Vagina (tissue), 2 donors: ENCODE results near the gene SHROOM2. TPM values are rescaled to one million over a fixed set of nuclear protein-coding genes. Genes with fewer than 3 reads are reported as not detected.

Experiments used
- DNase-seq, 2 donors: peaks; one replicate each; pipeline ENCODE4 v3.0.0-alpha.2; 2017; ENCODE audit errors: extremely low spot score in 2 of 2
- H3K27ac ChIP-seq: fragments of 200-600 bp; sonication (generic); one replicate; pipeline ENCODE4 v1.5.1; 2019
- H3K27me3 ChIP-seq: fragments of 200-600 bp; sonication (generic); one replicate; pipeline ENCODE4 v1.5.1; 2019
- H3K36me3 ChIP-seq, 2 donors: fragments of 200-600 bp; sonication (generic); one replicate each; pipeline ENCODE4 v1.5.1; 2017 to 2019
- H3K4me1 ChIP-seq: fragments of 200-600 bp; sonication (generic); one replicate; pipeline ENCODE4 v1.5.1; 2019
- H3K4me3 ChIP-seq, 2 donors: fragments of 200-600 bp; sonication (generic); 1 replicate in 1 of 2; 2 replicates in 1 of 2; pipeline ENCODE4 v1.5.1; 2016 to 2019
- H3K9me3 ChIP-seq: fragments of 200-600 bp; sonication (generic); one replicate; pipeline ENCODE4 v1.5.1; 2019
- CTCF ChIP-seq, 3 experiments: fragments of 450-650 bp in 2 of 3; fragments of 200-600 bp in 1 of 3; sonication (generic) in 1 of 3; IDR thresholded peaks; one replicate each; pipeline ENCODE4 v1.5.1; 2017 to 2019; ENCODE audit warnings: antibody characterized with exemption in 3 of 3, mild to moderate bottlenecking in 2 of 3, moderate library complexity in 2 of 3
- POLR2A ChIP-seq, 2 donors: fragments of 450-650 bp; IDR thresholded peaks; one replicate each; pipeline ENCODE4 v1.6.1; 2017; ENCODE audit warnings: antibody characterized with exemption in 2 of 2, mild to moderate bottlenecking in 2 of 2, moderate library complexity in 2 of 2
- POLR2AphosphoS5 ChIP-seq, 2 donors: sonication (generic); formaldehyde crosslinking; IDR thresholded peaks; one replicate each; pipeline ENCODE4 v1.9.0; 2017; ENCODE audit warnings: antibody characterized with exemption in 2 of 2, mild to moderate bottlenecking in 2 of 2, low read depth in 1 of 2; ENCODE audit not compliant: insufficient read depth in 1 of 2
- intact Hi-C: fragments of 100-400 bp; cut with DNase I; formaldehyde crosslinking; loops from one replicate; pipeline ENCODE4 v1.15.1; 2023
- total RNA-seq: library from RNA; depleted of rRNA; stranded (reverse); fragments of >200 nt; gene quantifications from one replicate; pipeline ENCODE4 v1.2.3, GENCODE V29; 2016

SHROOM2 gene
- total RNA-seq, 1 donor from 2014 or later = 8.8 TPM

- TF ChIP-seq CTCF (IDR thresholded peaks at IDR 0.05) = no peak
- no peak for TF ChIP-seq POLR2AphosphoS5 (IDR thresholded peaks at IDR 0.05; ENCODE audit: insufficient read depth in 1 of 2, low read depth in 1 of 2)
- no peak for TF ChIP-seq POLR2A (IDR thresholded peaks at IDR 0.05)
- intact Hi-C loops = no loop called here
- no peaks in the 10 kb centered on the region for H3K9me3 ChIP-seq
Observed at GRCh38 chrX:9880237-9880636, 94.0 kb downstream of the SHROOM2 start.

GRCh38 chrX:9880870-9881269, 94.6 kb downstream of the SHROOM2 start:
- H3K9me3 ChIP-seq = no peaks in the 10 kb centered on the region
- DNase-seq = no peak
- H3K4me1 ChIP-seq = no peaks in the 10 kb centered on the region
- H3K4me3 ChIP-seq = no peak overlapping the region
- H3K36me3 ChIP-seq = no peaks in the 10 kb centered on the region
- no peak for TF ChIP-seq POLR2A (IDR thresholded peaks at IDR 0.05)
- no peak for TF ChIP-seq CTCF (IDR thresholded peaks at IDR 0.05)
- TF ChIP-seq POLR2AphosphoS5 (IDR thresholded peaks at IDR 0.05; ENCODE audit: insufficient read depth in 1 of 2, low read depth in 1 of 2) = no peak
- H3K27ac ChIP-seq = no peak overlapping the region
- intact Hi-C loops = no loop called here
- H3K27me3 ChIP-seq = no peaks in the 10 kb centered on the region

More at GRCh38 chrX:9880237-9880636, 94.0 kb downstream of the SHROOM2 start:
- no peaks in the 10 kb centered on the region for H3K36me3 ChIP-seq
- H3K27ac ChIP-seq = no peak overlapping the region
- no peaks in the 10 kb centered on the region for H3K4me1 ChIP-seq
- no peaks in the 10 kb centered on the region for H3K27me3 ChIP-seq
- DNase-seq = no peak
- H3K4me3 ChIP-seq = no peak overlapping the region

- Histone ChIP-seq H3K36me3 (no peaks in the 10 kb centered on the region), H3K4me3 (no peak overlapping the region), H3K9me3 (no peaks in the 10 kb centered on the region), H3K27ac (no peak overlapping the region), H3K4me1 (no peaks in the 10 kb centered on the region), H3K27me3 (no peaks in the 10 kb centered on the region)
- intact Hi-C loops = no loop called here
- TF ChIP-seq POLR2A (IDR thresholded peaks at IDR 0.05) = no peak
- TF ChIP-seq CTCF (IDR thresholded peaks at IDR 0.05) = no peak
- TF ChIP-seq POLR2AphosphoS5 (IDR thresholded peaks at IDR 0.05; ENCODE audit: insufficient read depth in 1 of 2, low read depth in 1 of 2) = no peak
- no peak for DNase-seq
Observed at GRCh38 chrX:9882669-9883446, 96.6 kb downstream of the SHROOM2 start.

- Histone ChIP-seq H3K27me3 (no peaks in the 10 kb centered on the region), H3K9me3 (no peaks in the 10 kb centered on the region), H3K4me1 (no peaks in the 10 kb centered on the region), H3K36me3 (no peaks in the 10 kb centered on the region), H3K27ac (no peak overlapping the region), H3K4me3 (no peak overlapping the region)
- intact Hi-C loops = no loop called here
- no peak for DNase-seq
- TF ChIP-seq CTCF (IDR thresholded peaks at IDR 0.05) (no peak), POLR2A (IDR thresholded peaks at IDR 0.05) (no peak), POLR2AphosphoS5 (IDR thresholded peaks at IDR 0.05; ENCODE audit: insufficient read depth in 1 of 2, low read depth in 1 of 2) (no peak)
Observed at GRCh38 chrX:9884031-9884779, 98.0 kb downstream of the SHROOM2 start.

- H3K27ac ChIP-seq = no peak overlapping the region
- no peak for DNase-seq
- H3K4me1 ChIP-seq = no peaks in the 10 kb centered on the region
- no peaks in the 10 kb centered on the region for H3K27me3 ChIP-seq
- TF ChIP-seq POLR2A (IDR thresholded peaks at IDR 0.05) = no peak
- TF ChIP-seq POLR2AphosphoS5 (IDR thresholded peaks at IDR 0.05; ENCODE audit: insufficient read depth in 1 of 2, low read depth in 1 of 2) = no peak
- peak in 1 of 3 experiments; percentile 31 for TF ChIP-seq CTCF (IDR thresholded peaks at IDR 0.05)
- H3K36me3 ChIP-seq = no peaks in the 10 kb centered on the region
- intact Hi-C loops = no loop called here
- no peak overlapping the region for H3K4me3 ChIP-seq
- H3K9me3 ChIP-seq = no peaks in the 10 kb centered on the region
Observed at GRCh38 chrX:9885150-9885549, 98.9 kb downstream of the SHROOM2 start.
